Measurements from ENCODE around the gene MAFB.

DNA sequence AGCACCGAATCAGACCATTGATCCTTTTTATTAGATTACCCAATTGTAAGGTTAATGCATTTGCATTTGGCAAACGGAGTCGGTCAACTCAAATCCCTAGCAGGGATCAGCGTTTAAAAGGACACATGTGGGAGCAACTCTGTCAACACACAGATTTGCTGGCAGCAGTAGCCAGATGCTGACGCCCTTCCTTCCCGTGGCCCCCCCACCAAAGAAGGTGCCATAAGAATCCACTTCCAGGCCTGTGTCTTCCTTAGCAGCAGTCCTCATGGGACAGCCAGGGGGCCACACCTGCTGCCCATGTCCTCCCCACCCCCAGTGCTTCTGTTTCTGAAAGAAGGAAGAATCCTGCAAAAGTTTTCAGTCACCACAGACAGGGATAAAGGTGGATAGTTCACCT is 24.5 kb upstream of the MAFB start:
- TF ChIP-seq, protein P1, sequence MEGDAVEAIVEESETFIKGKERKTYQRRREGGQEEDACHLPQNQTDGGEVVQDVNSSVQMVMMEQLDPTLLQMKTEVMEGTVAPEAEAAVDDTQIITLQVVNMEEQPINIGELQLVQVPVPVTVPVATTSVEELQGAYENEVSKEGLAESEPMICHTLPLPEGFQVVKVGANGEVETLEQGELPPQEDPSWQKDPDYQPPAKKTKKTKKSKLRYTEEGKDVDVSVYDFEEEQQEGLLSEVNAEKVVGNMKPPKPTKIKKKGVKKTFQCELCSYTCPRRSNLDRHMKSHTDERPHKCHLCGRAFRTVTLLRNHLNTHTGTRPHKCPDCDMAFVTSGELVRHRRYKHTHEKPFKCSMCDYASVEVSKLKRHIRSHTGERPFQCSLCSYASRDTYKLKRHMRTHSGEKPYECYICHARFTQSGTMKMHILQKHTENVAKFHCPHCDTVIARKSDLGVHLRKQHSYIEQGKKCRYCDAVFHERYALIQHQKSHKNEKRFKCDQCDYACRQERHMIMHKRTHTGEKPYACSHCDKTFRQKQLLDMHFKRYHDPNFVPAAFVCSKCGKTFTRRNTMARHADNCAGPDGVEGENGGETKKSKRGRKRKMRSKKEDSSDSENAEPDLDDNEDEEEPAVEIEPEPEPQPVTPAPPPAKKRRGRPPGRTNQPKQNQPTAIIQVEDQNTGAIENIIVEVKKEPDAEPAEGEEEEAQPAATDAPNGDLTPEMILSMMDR (conservative IDR thresholded peaks at IDR 0.05; ENCODE audit: low read depth, low read length), result no peak
- TF ChIP-seq EZH2 (IDR thresholded peaks at IDR 0.05; ENCODE audit: borderline replicate concordance, low read depth, low read length, poor library complexity, severe bottlenecking), result no peak

Measured in A673 (cell line).